HL-60/S4 treated with phorbol 12-myristate 13-acetate at 8.2 ng/mL for 4 days and 3 days (cell line): ENCODE measurements around the gene BNC1.
"Not testable (repeated sequence)": the region's sequence is repeated elsewhere in the genome, so short reads cannot be mapped to it uniquely, and the experiment has no call there.

Experiments used
- in situ Hi-C: fragments of 300-500 bp; cut with MboI; formaldehyde crosslinking; loops from 2 replicates; pipeline ENCODE4 v1.15.0; 2022; ENCODE audit warnings: low sequenced_read_pairs

Gene BNC1

DNA sequence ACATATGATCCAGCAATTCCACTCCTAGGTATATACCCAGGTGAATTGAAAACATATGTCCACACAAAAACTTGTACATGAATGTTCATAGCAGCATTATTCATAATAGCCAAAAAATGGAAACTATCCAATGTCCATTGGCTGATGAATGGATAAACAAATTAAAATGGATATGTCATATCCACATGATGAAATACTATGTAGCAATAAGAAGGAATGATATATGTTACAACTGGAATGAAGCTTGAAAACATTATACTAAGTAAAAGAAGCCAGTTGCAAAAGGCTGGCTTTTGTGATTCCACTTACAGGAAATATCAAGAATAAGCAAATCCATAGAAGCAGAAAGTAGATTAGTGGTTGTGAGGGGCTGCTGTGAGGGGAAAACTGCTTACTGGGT lies 33.7 kb downstream of the BNC1 start:
- in situ Hi-C loops: no loop called here

DNA sequence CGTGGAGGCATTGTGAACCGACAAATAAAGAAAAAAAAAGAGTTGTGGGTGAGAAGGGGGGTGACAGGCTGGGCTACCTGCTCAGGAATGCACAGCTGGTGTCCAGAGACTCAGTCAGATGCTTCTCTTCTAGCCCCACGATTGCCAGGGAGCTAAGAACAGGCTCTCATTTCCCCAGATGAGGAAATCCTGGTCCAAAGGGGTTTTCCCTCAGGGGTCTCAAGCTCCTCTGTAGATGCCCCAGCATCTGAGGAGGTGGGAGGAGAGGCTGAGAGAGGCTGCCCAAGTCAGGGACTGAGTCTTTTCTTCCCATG lies 35.5 kb downstream of the BNC1 start:
- in situ Hi-C loops: no loop called here

DNA sequence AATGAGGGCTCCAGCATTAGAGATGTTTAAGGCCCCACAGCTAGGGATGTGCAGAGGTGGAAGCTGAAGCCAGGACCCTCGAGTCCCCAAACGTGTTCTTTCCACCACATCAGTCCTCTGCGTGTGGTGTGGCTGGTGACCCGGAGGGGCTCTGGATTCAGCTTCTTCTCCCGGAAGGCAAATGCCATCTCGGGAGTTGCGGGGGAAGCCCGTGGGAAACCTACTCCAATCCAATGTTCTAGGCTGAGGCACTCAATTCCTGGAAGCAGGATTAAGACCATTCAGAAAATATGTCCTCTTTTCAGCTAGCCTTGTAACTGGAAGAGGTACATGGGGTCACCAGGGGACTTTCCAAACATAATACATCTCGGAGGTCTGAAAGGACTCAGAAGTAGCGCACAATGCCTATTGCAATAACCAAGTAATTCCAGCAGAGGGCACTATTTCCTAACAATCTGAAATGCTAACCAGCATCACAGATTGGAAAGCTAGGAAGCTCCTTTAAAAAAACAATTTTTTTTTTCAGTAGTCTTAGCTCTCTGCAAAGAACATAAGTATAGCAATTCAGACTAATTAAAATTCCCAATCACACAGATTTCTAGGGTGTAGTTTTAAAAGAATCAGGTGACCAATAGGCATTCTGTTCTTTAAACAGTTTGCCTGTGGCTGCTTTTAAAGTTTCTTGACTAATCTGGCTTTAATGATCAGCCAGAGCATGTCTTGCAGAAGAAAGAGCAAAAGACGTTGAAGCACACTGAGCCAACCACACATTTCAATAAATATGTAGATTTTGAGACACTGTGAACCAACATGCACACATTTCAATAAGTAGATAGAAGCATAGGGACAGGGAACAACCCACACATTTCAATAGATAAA lies 36.1 kb downstream of the BNC1 start:
- in situ Hi-C loops: no loop called here

DNA sequence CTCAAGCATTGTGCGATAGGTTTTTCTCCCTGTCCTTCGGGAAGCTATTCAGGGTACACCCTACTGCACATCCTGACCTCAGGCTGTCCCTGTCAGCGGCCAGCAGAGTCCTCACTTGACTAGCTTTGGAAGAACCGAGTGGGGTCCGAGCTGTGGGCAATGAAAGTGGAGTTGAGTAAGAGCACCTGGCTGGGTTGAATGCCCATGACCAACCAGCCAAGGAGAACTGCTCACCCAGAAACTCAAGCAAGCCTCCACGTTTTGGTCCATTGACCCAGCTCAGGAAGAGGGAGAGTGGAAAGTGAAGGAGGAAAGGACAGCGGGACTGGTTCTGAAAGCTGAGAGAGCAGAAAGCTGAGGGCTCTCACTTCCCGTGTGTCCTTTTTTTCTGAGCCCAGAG lies 40.8 kb downstream of the BNC1 start:
- in situ Hi-C loops: no loop called here

DNA sequence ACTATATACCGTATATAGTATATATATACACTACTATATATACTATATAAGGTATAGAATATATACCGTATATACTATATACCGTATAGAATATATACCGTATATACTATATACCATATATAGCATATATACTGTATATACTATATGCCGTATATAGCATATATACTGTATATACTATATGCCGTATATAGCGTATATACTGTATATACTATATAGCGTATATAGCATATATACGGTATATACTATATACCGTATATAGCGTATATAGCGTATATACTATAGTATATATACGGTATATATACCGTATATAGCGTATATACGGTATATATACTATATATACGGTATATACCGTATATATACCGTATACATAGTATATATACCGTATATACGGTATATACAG lies 54.2 kb downstream of the BNC1 start:
- in situ Hi-C loops: no loop called here

DNA sequence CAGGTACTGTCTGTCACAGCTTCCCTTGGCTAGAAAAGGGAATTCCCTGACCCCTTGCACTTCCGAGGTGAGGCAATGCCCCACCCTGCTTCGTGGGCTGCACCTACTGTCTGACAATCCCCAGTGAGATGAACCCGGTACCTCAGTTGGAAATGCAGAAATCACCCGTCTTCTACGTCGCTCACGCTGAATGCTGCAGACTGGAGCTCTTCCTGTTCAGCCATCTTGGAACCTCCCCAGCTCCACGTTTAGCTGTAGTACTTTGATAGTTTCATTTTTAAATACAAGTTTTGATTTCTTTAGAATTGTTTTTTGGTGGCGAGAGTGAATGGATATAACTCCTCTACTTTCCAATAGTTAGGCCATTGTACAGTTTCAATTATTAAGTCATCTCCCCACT lies 59.0 kb downstream of the BNC1 start:
- in situ Hi-C loops: no loop called here

DNA sequence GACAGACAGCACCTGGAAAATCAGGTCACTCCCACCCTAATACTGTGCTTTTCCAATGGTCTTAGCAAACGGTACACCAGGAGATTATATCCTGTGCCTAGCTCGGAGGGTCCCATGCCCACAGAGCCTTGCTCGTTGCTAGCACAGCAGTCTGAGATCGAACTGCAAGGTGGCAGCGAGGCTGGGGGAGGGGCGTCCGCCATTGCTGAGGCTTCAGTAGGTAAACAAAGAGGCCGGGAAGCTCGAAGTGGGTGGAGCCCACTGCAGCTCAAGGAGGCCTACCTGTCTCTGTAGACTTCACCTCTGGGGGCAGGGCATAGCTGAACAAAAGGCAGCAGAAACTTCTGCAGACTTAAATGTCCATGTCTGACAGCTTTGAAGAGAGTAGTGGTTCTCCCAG lies 62.7 kb downstream of the BNC1 start:
- in situ Hi-C loops: not testable (repeated sequence)

DNA sequence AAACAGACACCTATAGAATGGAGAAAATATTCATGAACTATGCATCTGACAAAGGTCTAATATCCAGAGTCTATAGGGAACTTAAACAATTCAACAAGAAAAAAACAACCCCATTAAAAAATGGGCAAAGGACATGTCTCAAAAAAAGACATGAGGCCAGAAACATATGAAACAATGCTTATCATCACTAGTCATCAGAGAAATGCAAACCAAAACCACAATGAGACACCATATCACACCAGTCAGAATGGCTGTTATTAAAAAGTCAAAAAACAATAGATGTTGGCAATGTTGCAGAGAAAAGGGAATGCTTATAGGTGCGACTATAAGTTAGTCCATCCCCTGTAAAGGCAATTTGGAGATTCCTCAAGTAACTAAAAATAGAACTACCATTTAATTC lies 65.4 kb downstream of the BNC1 start:
- in situ Hi-C loops: no loop called here

DNA sequence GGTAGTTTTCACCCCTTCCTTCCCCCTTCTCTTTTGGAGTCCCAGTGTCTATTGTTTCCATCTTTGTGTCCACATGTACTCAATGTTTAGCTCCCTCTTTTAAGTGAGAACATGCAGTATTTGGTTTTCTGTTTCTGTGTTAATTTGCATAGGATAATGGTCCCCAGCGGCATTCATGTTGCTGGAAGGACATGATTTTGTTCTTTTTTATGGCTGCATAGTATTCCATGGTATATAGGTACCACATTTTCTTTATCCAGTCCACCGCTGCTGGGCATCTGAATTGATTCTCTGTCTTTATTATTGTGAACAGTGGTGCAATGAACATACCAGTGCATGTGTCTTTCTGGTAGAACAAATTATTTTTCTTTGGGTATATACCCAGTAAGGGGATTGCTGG lies 69.2 kb downstream of the BNC1 start:
- in situ Hi-C loops: no loop called here

DNA sequence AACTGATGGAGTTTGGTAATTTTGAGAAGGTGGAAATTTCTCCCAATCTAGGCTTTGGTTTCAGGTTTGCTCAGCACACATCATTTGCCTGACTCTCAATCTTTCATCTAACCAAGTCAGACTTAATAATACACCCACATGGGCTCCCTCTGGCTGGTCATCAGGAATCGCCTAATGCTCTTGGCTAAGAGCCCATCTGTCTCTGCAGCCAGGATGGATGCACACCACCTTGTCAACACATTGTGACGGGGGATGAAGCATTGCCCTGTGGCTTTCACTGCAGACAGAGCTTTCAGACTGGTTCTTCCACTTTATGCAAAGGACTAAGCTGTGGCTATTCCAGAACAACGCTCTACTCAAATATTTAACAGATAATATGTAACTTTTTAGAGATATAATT lies 73.8 kb downstream of the BNC1 start:
- in situ Hi-C loops: no loop called here

DNA sequence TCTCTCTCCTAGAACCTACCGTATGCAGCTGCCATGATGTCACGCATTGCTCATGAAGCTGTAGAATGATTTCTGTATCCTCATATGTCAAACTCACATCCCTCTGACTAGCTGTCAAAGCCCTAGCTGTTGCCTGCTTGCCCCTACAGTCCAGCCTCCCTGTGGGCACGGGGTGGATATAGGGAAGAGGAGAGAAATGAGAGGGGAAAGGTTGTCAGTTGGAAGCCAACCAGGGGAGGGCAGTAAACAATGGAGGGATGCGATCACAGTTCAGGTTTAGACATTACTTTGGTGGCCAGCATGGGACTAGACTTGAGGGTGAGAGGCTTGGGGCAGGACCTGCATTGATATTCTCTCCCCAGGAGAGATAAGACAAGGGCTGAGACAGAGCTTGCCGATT lies 75.1 kb downstream of the BNC1 start:
- in situ Hi-C loops: no loop called here

DNA sequence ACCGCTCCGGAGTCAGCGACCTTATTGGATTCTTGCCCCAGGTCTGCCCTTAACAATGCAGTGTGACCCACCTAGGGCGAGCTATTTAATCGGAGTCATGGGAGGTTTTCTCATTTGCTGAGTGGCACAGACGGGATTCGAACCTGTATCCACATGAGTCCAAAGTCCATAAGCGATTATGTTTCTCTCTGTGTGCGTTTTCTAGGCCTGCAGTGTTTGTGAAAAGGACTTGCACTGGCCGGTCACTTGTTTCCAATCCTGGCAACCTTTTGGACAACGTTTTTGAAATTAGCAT lies 76.2 kb downstream of the BNC1 start:
- in situ Hi-C loops: no loop called here

DNA sequence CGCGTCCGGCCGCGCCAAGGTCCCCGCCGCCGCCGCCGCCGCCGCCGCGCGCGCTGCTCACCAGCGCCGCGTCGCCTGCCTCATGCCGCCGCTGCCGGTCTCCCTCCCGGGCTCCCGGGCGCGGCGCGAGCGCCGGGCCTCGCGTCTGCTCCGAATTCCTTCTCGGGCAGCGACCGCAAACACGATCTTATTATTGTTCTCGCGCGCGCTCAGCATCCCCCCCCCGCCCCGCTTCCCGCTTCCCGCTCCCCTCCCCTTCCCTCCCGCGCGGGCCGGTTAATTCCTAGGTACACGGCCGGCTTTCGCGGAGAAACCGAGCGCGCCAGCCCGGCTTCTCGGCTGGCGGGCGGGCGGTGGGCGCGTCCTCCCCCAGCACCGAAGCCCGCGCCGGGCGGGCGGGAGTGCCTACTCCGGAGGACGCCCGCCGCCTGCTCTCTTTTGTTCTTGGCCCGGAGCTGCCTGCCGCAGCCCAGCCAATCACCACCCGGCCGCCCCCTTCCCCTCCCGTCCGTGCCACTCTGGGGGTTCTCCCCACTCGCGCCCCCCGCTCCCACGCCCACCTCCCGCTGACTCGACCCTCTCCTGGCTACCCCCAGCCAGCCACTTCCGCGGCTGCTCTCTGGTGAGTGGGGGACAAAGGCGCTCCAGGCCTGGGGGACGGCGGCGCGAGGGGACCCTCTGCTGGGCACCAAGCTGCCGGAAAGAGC lies 76.7 kb downstream of the BNC1 start, which contains the start of gene HDGFL3:
Gene HDGFL3, minus strand, starts transcription at position 164 of the 707 bp plus-strand sequence. CDS start 409 bp downstream, outside the sequence.
- in situ Hi-C loops: no loop called here

DNA sequence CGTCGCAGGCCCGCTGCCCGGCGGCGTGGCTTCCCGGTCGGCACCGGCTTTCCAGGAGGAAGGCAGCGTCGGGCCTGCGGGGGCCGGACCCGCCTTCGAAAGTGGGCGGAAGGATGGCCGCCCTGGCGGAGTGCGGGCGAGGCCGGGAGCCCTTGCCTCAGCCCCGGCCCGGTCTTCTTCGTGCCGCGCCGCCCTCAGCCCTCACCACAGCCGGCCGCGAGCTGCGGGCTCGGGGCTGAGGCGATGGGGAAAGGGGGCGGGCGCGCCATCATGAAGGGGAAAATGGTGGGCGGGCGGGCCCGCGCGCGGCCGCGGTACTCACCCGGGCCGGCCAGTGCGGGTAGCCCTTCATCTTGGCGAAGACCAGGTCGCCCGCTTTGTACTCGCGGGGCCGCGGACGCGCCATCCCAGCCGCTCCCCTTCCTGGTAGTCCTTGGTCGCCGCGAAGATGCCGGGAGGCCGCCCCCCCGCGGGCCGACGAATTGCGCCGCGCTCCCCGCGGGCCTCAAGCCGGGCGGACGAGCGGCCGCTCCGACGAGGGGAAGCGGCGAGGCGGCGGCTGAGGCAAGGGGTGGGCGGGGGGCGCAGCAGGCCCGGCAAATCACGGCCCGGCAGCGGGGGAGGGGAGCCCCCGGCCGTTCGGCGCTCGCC lies 77.3 kb downstream of the BNC1 start:
- in situ Hi-C loops: no loop called here

DNA sequence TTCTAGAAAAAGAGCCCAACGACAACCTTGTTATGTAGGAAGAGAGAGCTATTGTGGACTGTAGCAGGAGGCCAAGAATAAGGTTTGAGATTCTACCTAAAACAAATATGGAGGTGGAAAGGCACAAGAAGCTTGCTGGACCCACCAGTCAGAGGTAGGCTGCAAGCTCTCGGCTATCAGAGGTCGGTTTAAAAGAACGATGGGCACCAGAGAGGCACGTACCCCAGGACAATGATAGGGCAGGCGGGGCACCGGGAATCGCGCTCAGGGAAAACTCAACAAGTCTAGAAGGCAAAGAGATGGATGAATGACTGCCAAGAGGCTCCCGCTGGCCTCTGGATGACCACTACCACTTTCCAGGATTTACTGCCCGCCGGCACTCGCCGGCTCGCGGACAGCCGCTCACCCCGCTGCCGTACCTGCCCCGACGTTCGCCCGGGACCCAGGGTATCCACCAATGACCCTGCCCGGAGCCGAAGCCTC lies 77.9 kb downstream of the BNC1 start:
- in situ Hi-C loops: no loop called here
